WTC11 (cell line): ENCODE measurements around the gene ABHD16A. TPM values are rescaled to one million over a fixed set of nuclear protein-coding genes. Genes with fewer than 3 reads are reported as not detected.

ENCODE experiments used
- ATAC-seq: fragments of 200-7000 bp; cut with Tn5 transposase; 2 replicates; pipeline ENCODE4 v1.10.0; 2021; ENCODE audit warnings: mild to moderate bottlenecking, moderate library complexity
- CTCF ChIA-PET: fragments of 300-600 bp; sonication (Branson Sonifier 250); formaldehyde crosslinking; loops from one replicate; lab custom pipeline; 2021; ENCODE audit warnings: antibody characterized with exemption; lab: Charles Lee
- POLR2A ChIA-PET: fragments of 350-600 bp; sonication (Branson Sonifier 250); formaldehyde crosslinking; loops from one replicate; lab custom pipeline; 2021; ENCODE audit warnings: antibody characterized with exemption; lab: Charles Lee
- DNase-seq: peaks from one replicate; pipeline ENCODE4 v3.0.0; 2021; ENCODE audit warnings: low spot score
- H3K27ac Mint-ChIP-seq: 2 replicates; pipeline ENCODE4 v1.8.0; 2021; ENCODE audit warnings: mixed read lengths
- H3K27me3 Mint-ChIP-seq: 2 replicates; pipeline ENCODE4 v1.8.0; 2021; ENCODE audit warnings: low read depth, mild to moderate bottlenecking, moderate library complexity, mixed read lengths
- H3K36me3 Mint-ChIP-seq: 2 replicates; pipeline ENCODE4 v1.8.0; 2021; ENCODE audit warnings: mixed read lengths
- H3K4me1 Mint-ChIP-seq: 2 replicates; pipeline ENCODE4 v1.8.0; 2022; ENCODE audit warnings: mixed read lengths
- H3K4me3 Mint-ChIP-seq: 2 replicates; pipeline ENCODE4 v1.8.0; 2021; ENCODE audit warnings: mild to moderate bottlenecking, moderate library complexity, mixed read lengths
- H3K9me3 Mint-ChIP-seq: 2 replicates; pipeline ENCODE4 v1.8.0; 2021; ENCODE audit warnings: mixed read lengths
- AFF4 ChIP-seq: sonication (generic); formaldehyde crosslinking; IDR thresholded peaks from 2 replicates; pipeline ENCODE4 v1.8.1; 2023; ENCODE audit warnings: mild to moderate bottlenecking, missing genetic modification reagents, borderline replicate concordance
- ATF3 ChIP-seq: sonication (generic); formaldehyde crosslinking; conservative IDR thresholded peaks from 2 replicates; pipeline ENCODE4 v1.8.1; 2022; ENCODE audit warnings: mild to moderate bottlenecking, missing genetic modification reagents
- CREM ChIP-seq: sonication (generic); formaldehyde crosslinking; IDR thresholded peaks from 2 replicates; pipeline ENCODE4 v1.8.1; 2022; ENCODE audit warnings: mild to moderate bottlenecking, missing genetic modification reagents, moderate library complexity
- E2F1 ChIP-seq: sonication (generic); formaldehyde crosslinking; IDR thresholded peaks from 2 replicates; pipeline ENCODE4 v1.8.0; 2022; ENCODE audit warnings: mild to moderate bottlenecking, missing genetic modification reagents
- ELF4 ChIP-seq: sonication (generic); formaldehyde crosslinking; IDR thresholded peaks from 2 replicates; pipeline ENCODE4 v1.8.1; 2022; ENCODE audit warnings: low read depth, mild to moderate bottlenecking, moderate library complexity, missing genetic modification reagents
- EMX1 ChIP-seq: fragments of 250-450 bp; sonication (Bioruptor Pico); IDR thresholded peaks from 2 replicates; pipeline ENCODE4 v1.8.0; 2021; ENCODE audit warnings: mild to moderate bottlenecking
- FOXP1 ChIP-seq: sonication (generic); formaldehyde crosslinking; IDR thresholded peaks from 2 replicates; pipeline ENCODE4 v1.8.0; 2022; ENCODE audit warnings: missing genetic modification reagents, mild to moderate bottlenecking, moderate library complexity, borderline replicate concordance
- GABPB1 ChIP-seq: sonication (generic); formaldehyde crosslinking; IDR thresholded peaks from 2 replicates; pipeline ENCODE4 v1.8.1; 2023; ENCODE audit warnings: mild to moderate bottlenecking, missing genetic modification reagents
- IRF1 ChIP-seq: sonication (generic); formaldehyde crosslinking; IDR thresholded peaks from 2 replicates; pipeline ENCODE4 v1.8.0; 2023; ENCODE audit warnings: missing genetic modification reagents
- JUN ChIP-seq: sonication (generic); formaldehyde crosslinking; IDR thresholded peaks from 2 replicates; pipeline ENCODE4 v1.8.0; 2023; ENCODE audit warnings: mild to moderate bottlenecking, missing genetic modification reagents
- KAT7 ChIP-seq: sonication (generic); formaldehyde crosslinking; IDR thresholded peaks from 2 replicates; pipeline ENCODE4 v1.8.1; 2023; ENCODE audit warnings: missing genetic modification reagents, mild to moderate bottlenecking, borderline replicate concordance
- NFYB ChIP-seq: sonication (generic); formaldehyde crosslinking; conservative IDR thresholded peaks from 2 replicates; pipeline ENCODE4 v1.8.0; 2022; ENCODE audit warnings: low read depth, missing genetic modification reagents
- PRRX2 ChIP-seq: fragments of 250-450 bp; sonication (Bioruptor Pico); IDR thresholded peaks from 2 replicates; pipeline ENCODE4 v1.8.0; 2021; ENCODE audit warnings: mild to moderate bottlenecking
- SMAD3 ChIP-seq: sonication (generic); formaldehyde crosslinking; IDR thresholded peaks from 2 replicates; pipeline ENCODE4 v1.8.0; 2022; ENCODE audit warnings: missing genetic modification reagents, mild to moderate bottlenecking, borderline replicate concordance
- SP1 ChIP-seq: sonication (generic); formaldehyde crosslinking; conservative IDR thresholded peaks from 2 replicates; pipeline ENCODE4 v1.8.1; 2022; ENCODE audit warnings: missing genetic modification reagents
- TEAD4 ChIP-seq: sonication (generic); formaldehyde crosslinking; IDR thresholded peaks from 2 replicates; pipeline ENCODE4 v1.8.0; 2022; ENCODE audit warnings: mild to moderate bottlenecking, missing genetic modification reagents
- TP53 ChIP-seq: sonication (generic); formaldehyde crosslinking; IDR thresholded peaks from 2 replicates; pipeline ENCODE4 v1.8.1; 2023; ENCODE audit warnings: mild to moderate bottlenecking, missing genetic modification reagents
- USF1 ChIP-seq: sonication (generic); formaldehyde crosslinking; IDR thresholded peaks from 2 replicates; pipeline ENCODE4 v1.8.0; 2022; ENCODE audit warnings: mild to moderate bottlenecking, missing genetic modification reagents
- USF2 ChIP-seq: sonication (generic); formaldehyde crosslinking; IDR thresholded peaks from 2 replicates; pipeline ENCODE4 v1.8.1; 2023; ENCODE audit warnings: mild to moderate bottlenecking, missing genetic modification reagents, moderate library complexity
- ZMAT4 ChIP-seq: fragments of 250-450 bp; sonication (Bioruptor Pico); IDR thresholded peaks from 2 replicates; pipeline ENCODE4 v1.9.0; 2021; ENCODE audit warnings: mild to moderate bottlenecking
- ZNF423 ChIP-seq: fragments of 250-450 bp; sonication (Bioruptor Pico); IDR thresholded peaks from 2 replicates; pipeline ENCODE4 v2.1.2; 2022; ENCODE audit warnings: mild to moderate bottlenecking, moderate library complexity
- total RNA-seq: library from RNA; stranded (reverse); gene quantifications from 3 replicates; pipeline ENCODE4 v1.2.3, GENCODE V29; 2021

ABHD16A gene
- total RNA-seq, 1 experiment from 2014 or later = 28.6 TPM

GRCh38 chr6:31697555-31697954, 5.6 kb downstream of the ABHD16A start:
- ATAC-seq (no peak), DNase-seq (no peak)
- Mint-ChIP-seq H3K4me3 (no peak overlapping the region), H3K27me3 (no peaks in the 10 kb centered on the region; the same call in 1 of the 2 replicates), H3K9me3 (no peaks in the 10 kb centered on the region), H3K4me1 (peaks cover 8% of the 10 kb centered on the region), H3K27ac (peak overlapping the region; percentile 41), H3K36me3 (peaks cover 11% of the 10 kb centered on the region)
- CTCF ChIA-PET = interaction anchor here (0.7 kb wide), 1 partner anchor 191 kb away, joined by 3 read pairs; no protein-coding TSS in a partner anchor
- POLR2A ChIA-PET = no interaction called here
- TF ChIP-seq KAT7 (CRISPR knock-in tag) (no peak), TEAD4 (CRISPR knock-in tag) (no peak), SMAD3 (CRISPR knock-in tag) (no peak), CREM (no peak), FOXP1 (CRISPR knock-in tag) (no peak), GABPB1 (no peak), AFF4 (no peak), ZNF423 (CRISPR knock-in tag) (no peak), NFYB (CRISPR knock-in tag) (no peak)

- H3K4me1 Mint-ChIP-seq = no peaks in the 10 kb centered on the region
- no peaks in the 10 kb centered on the region for H3K9me3 Mint-ChIP-seq
- no peak overlapping the region for H3K4me3 Mint-ChIP-seq
- peaks cover 19% of the 10 kb centered on the region for H3K36me3 Mint-ChIP-seq
- H3K27me3 Mint-ChIP-seq = no peaks in the 10 kb centered on the region
- no peak overlapping the region for H3K27ac Mint-ChIP-seq
- no peak for ATAC-seq
- DNase-seq = no peak
- ChIA-PET CTCF (interaction anchor here (0.6 to 1.2 kb wide), 3 partner anchors 11 to 44 kb away, joined by 3 to 5 read pairs (median 3); no protein-coding TSS in a partner anchor), POLR2A (no interaction called here)
- TF ChIP-seq USF1 (CRISPR knock-in tag) = no peak
- no peak for TF ChIP-seq EMX1 (CRISPR knock-in tag)
- no peak for TF ChIP-seq ATF3 (CRISPR knock-in tag)
- TF ChIP-seq ELF4 (CRISPR knock-in tag) = no peak
- no peak for TF ChIP-seq IRF1 (CRISPR knock-in tag)
- TF ChIP-seq AFF4 = no peak
- TF ChIP-seq SP1 (CRISPR knock-in tag) = no peak
- no peak for TF ChIP-seq PRRX2 (CRISPR knock-in tag)
- no peak for TF ChIP-seq TP53
- TF ChIP-seq JUN (CRISPR knock-in tag) = no peak
- no peak for TF ChIP-seq TEAD4 (CRISPR knock-in tag)
- no peak for TF ChIP-seq ZMAT4
- TF ChIP-seq E2F1 (CRISPR knock-in tag) = no peak
- TF ChIP-seq USF2 (CRISPR knock-in tag) = no peak
- TF ChIP-seq GABPB1 = no peak
These were observed 9.6 kb downstream of the ABHD16A start for GRCh38 chr6:31693535-31693934.
